Measurements from ENCODE around the gene AATK.

Gene AATK

DNA sequence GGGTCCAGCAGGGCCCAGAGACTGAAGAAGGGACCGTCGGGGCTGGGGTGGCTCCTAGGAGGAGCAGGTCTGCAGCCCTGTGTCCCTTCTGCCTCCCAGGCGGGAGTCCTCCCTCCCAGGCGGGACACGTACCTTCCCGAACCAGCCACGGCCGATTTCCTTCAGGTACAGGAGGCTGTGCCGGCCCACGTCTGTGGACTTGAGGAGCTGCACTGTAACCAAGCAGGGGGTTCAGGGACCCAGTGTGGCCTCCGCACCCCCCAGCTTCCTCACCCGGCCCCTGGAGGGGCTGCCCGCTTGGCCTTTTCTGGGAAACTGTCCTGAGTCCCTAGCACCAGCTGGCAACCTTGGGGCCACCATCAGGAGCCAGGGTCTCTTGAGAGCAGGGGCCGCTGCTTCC lies 37.7 kb downstream of the AATK start:
- no peak for DNase-seq (ENCODE audit: low spot score)

DNA sequence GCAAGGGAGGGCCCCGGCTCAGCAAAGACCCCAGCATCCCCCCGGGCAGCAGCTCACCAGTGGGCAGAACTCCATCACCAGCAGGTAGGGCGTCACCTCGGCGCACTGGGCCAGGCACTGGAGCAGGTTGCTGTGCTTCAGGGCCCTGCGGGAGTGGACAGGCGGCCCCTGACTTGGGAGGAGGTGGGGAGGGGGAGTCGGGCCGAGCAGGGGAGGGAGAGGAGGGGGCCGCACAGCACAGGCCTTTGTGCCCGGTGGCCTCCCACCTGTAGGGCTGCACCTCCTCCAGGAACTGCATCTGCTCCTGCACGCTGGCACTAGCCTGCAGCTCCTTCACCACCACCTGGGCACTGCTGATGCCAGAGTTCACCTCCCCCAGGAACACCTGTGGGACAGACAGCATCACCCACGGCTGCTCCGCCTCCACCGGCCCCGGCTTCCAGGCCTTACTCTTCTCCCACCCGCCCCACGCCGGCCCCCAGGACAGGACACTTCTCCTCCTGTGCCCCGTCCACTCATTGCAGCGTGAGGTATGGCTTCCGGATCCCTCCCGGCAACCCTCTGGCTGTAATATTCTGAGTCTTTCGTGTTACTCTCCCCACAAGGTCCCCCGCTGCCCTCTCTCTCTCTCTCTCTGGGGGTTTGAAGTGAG lies 38.4 kb downstream of the AATK start:
- no peak for DNase-seq (ENCODE audit: low spot score)

DNA sequence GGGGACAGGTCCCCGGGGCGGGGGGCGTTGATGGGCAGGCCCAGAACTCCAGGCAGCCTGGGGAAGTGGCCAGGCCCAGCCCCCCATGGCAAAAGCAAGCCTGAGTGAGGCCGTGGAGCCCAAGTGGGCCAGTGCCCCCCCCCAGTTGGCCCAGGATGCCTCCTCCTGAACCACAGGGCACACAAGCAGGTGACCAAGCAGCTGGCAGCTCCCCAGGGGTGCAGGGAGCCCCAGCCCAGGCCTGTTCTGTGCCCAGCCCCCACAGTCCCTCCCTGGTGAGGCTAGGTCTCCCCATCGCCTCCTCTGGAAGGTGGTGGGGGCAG lies 38.9 kb downstream of the AATK start:
- no peak for DNase-seq (ENCODE audit: low spot score)

DNA sequence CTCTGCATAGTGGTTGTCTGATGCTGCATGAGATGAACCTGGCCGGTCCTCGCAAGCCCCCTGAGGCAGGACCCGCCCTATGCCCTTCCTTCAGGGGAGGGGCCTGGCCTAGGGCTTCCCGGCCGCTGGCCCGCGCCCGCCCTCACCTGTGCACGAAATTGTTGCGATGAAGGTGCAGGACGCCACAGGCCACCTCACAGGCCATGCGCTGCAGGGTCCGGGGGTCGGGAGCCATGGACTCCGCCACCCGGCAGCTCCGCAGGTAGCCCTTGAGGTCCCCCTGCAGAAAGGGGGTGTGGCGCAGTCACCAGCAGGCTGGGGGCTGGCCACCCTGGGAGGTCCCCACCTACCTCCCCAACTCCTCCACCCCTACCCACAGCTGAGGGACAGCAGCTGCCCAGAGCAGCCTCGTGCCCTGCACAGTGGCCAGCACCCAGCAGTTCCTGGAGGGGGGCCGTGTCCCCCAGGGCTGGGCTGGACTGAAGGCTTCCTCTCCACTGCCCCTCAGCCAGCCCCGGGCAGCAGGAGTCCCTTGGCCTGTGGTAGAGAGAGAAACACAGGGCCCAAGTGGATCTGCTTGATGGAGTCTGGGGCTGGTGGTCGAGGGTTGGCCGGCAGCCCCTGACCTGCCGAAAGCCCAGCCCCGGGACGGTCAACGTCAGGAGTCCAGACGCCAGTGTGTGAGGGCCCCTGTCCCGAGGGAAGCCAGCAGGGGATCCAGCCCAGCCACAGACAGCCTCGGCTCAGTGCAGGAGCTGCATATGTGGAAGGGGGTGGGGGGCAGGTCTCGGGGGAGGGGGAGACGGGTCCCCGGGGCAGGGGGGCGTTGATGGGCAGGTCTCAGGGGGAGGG lies 39.5 kb downstream of the AATK start:
- no peak for DNase-seq (ENCODE audit: low spot score)

DNA sequence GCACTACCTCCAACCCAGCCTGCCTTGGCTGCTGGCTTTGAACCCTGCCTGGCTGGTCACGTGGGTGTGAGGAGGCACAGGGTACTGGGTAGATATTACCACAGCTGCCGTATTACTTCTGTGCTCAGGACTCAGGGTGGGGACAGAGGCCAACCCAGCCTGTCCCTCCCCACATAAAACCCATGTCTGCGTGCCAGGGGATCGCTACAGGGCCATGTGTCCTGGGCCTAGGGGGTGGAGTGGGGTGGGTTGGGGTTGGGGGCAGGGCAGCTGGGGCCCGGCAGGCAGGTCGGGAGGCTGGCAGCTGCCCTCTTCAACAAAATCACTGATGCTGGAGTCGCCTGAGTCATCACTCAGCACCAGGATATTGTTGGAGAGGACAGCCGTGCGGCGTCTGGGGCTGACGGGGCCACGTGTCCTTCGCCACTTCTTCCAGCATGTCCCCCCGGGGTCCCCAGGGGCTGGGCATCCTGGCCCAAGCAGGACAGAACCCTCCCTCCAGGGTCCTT lies 40.4 kb downstream of the AATK start:
- no peak for DNase-seq (ENCODE audit: low spot score)

DNA sequence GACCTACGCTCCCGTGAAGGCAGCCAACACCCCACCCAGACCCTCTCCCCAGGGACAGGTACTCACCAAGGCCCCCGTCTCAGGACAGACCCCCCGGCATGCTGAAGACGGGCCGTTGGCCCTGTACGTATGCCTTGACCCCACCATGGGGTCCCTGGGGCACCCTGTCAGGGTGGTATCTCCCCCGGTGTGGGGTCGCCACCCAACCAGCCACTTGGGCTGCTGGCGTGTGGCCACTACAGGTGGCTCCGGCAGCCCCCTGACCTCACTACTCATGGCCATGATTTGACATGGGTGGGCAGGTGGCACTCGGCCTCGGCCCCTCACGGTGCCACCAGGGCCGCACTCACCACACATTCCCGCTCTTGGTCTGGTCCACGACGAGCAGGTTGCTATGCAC lies 41.6 kb downstream of the AATK start:
- DNase-seq (ENCODE audit: low spot score), result no peak

DNA sequence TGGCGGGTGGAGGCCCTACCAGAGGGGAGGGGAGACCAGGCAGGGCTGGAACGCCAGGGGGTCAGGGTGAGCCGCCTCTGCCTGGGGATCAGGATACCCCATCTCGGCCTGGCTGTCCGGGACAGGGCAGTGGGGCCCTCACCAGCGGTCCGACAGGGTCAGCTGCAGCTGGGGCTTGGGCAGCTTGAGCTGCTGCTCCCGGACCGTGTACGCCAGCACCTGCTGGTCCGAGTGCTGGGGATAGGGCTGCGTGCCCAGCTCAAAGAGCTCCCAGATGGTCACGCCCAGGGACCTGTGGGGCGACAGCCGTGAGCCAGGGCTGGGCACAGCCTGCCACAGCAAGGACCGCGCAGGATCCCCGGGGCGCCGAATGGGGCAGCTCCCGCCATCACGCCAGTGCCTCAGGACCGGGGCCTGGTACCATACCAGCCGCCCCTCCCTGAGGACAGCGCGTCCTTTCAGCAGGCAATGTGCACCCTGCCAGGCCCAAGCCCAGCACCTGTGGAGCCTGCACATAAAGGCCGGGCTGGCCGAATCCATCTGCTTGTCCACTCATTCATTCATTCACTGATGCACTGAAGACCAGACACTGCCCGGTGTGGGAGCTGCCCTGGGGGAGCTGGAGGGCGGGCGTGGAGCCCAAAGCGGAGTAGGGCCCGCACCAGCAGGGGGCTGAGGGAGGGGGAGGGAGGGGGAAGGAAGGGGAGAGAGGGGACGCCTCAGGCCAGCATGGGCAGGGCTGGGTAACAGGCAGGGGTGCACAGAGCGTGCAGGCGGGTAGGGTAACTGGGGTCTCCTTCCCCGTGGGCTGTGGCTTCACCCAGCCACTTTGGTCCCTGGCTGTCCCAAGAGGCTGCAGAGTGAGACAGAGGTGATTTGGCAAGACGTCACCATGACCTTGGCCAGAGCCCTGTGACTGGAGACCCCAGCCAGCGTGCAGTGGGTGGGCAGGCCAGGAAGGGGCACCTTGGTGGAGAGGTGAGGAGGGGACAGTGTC lies 42.7 kb downstream of the AATK start:
- no peak for DNase-seq (ENCODE audit: low spot score)

DNA sequence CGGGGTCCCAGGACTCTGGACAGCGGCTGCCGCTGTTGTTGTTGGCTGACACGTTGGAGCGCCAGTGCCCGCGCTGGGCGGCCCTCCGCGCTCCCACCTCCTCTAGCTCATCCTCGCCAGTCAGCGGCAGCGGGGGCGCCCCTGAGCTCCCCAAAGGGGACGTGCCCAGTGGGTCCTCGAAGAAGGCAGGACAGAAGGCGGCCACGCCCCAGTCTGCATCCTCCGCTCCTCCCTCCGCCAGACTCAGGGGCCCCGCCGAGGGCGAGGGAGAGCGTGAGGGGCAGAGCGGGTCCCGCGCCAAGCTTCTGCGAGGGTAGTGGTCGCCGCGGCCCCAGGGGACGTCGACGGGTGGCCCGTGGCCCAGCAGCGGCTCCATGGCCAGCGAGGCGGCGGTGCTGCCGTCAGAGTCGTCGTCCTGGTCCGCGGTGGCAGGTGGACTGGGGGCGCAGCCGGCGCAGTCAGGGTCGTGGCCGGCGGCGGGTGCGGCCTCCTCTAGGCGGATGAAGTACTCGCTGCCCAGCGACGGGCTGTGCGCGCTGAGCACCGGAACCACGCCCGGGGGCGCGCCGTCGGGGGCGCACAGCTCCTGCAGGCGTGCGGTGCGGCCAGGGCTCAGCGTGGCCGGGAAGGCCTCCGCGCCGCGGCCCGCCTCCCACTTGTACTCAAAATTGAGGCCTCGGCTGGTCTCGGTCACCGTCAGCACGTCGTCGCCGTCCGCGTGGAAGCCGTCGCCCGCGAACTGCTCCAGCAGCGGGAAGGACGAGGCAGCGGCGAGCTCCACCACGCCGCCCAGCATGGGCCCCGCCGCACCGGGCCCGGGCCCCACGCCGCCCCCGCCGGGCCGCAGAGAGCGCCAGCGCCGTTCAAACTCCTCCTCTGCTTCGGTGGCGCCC lies 43.9 kb downstream of the AATK start:
- DNase-seq (ENCODE audit: low spot score), result no peak

DNA sequence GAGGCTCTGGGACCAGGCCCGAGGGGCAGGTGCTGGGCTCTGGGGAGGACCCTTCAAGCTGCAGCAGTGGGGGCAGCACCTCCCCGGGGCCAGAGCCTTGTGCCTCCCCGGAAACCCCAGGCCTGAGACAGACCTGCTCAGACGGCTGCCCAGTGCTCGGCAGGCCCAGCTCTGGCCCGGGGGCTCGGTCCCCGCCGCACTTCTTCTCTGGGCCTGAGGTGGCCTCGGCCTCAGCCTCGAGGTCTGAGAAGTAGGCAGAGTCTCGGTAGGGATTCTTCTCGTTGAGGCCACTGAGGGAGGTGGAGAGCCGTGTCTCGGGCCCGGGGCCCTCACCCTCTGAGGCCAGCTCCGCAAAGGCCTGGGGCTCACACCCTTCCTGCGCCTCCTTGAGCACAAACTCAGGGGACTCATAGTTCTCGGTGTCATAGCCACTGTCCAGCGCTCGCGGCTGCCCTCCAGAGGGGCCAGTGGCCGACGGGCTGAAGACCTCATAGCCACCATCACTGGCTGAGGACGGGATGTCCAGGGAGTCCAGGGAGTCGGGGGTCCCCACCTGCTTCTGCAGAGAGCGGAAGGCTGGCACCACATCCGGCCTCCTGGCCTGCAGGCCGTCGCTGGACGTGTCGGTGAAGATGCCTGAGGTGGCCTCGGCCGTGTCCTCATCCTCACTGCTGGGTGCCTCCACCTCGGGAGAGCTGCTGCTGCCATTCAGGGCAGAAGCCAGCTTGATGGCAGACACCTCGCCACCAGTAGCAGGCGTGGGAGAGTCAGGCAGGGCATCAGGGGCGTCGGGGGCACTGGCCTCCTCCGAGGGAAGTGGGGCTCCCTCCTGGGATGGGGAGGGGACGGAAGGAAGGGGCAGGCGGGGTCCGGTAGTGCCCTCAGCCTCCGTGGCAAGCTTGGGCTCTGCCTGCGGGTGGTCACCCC lies 45.1 kb downstream of the AATK start:
- DNase-seq (ENCODE audit: low spot score), result no peak

DNA sequence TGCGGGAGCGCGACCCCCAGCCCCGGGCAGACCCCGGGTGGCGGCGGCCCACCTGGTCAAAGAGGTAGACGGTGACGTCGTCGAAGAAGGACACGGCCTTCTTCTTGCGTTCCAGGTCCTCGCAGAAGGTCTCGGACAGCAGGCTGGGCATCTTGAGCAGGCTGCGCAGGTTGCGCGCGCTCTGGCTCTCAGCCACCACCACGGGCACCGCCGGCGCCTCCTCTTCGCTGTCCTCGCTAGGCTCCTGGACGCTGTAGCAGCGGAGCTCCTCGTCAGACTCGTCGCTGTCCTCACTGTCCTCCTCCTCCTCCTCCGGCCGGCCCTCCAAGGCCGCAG lies 45.9 kb downstream of the AATK start:
- DNase-seq (ENCODE audit: low spot score), result no peak

DNA sequence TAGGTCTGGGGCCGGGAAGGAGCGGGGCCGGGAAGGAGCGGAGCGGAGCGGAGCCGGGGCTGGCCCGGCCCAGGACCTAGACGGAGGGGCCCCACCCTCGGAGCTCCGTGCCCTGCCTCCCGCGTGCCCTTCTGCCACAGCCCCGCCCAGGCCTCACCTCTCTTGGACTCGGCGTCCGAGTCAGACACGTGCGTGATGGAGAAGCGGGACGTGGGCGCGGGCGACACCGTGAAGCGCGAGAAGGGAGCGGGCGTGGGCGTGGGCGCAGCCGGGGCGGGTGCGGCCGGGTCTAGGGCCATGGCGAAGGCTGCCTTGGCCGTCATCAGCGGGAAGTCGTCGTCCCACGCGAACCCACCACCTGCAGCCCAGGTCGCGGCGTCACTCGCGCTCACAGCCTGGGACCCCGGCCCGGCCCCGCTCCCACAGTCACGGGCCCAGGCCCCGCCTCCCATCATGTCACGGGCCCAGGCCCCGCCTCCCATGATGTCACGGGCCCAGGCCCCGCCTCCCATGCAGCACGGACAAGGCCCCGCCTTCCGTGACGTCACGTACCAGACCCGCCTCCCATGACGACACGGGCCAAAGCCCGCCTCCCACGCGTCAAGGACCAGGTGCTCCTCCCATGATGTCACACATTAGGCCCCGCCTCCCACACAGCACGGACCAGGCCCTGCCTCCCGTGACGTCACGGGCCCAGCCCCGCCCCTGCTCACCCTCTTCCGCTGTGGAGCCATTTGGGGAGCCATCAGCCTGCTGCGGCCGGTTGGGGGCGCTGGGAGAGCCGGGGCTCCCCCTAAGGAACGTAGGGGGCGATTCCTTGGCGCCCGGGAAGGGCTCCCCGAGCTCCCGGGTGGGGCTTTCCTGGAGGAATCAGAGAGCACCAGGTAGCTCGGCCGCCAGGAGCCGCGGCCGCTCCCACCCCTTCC lies 46.5 kb downstream of the AATK start:
- peak; percentile 95 for DNase-seq (ENCODE audit: low spot score)

DNA sequence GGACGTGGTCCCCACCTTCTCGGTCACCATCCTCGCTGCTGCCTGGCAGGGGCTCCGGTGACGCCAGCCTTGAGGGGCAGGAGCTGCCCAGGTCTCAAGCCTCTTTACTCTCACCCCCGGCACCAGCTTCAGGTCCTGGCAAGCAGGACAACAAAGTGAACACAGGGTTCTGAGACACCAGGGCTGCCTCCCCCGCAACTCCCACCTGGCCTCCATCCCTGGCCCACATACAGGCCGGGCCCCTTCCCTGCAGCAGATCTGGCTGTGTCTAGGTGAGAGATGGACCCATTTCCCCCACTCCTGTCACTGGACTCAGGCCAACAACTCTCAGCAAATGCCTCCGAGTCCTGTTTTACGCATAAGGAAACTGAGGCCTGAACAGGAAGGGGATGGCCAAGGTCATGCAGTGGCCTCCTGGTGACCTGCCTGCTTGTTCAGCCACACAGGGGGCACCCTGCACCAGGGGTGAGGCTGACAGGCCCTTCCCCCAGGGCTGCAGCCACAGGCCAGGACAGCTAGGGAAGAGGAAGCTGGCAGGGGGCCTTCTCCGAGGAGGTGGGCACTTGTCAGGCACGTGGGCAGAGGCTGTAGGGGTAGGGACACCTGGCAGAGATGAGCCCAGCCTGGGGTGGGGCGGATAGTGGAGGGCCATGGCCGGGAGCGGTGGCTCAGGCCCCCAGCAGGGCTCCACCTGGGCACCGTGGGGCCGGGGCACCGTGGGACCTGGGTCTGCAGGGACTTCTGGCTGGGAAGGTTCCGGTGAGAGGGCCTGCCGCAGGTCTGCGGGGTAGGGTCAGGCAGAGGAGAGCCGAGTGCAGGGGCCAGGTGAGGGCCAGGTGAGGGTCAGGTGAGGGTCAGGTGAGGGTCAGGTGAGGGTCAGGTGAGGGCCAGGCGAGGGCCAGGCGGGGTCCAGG lies 47.5 kb downstream of the AATK start:
- no peak for DNase-seq (ENCODE audit: low spot score)

DNA sequence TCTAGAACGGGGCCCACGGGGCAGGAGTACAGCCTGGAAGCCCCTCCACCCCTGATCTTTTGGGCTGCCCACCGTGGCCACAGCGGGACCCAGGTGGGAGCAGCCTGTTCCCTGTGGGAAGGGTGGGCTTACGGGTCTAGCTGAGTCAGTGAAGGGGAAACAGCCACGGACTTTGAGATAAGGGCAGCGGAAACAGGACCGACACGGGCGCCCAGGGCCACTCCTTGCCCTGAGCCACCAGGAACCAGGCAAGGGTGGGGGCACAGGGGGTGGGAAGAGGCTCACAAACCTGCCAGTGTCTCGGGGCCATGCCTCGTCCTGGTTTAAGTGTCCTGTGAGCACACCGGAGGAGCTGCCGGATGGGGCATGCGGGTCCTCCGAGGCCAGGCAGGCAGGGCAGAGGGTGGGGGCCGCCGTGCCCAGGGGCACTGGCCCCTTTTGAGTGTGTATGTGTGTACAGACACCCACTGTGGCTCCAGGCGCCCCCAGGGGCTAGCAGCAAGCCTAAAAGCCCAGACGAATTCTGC lies 48.3 kb downstream of the AATK start:
- no peak for DNase-seq (ENCODE audit: low spot score)

DNA sequence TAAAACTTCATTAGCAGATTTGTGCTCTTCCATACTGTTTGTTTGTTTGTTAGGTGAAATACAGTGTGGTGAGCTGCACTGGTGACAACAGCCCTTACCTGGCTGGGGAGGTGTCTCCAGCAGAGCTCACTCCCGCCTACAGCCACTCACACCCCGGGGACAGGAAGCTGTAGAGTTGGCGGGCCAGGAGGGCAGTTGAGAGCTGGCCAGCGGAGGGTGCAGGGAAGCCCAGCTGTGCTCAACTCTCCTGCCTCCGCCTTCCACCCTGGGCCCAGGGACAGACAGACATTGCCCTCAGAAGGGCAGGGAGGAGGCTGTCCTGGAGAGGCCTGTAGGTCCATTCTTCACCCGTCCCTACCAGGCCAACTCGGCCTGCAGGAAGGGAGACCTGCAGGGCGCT lies 49.3 kb downstream of the AATK start:
- no peak for DNase-seq (ENCODE audit: low spot score)

DNA sequence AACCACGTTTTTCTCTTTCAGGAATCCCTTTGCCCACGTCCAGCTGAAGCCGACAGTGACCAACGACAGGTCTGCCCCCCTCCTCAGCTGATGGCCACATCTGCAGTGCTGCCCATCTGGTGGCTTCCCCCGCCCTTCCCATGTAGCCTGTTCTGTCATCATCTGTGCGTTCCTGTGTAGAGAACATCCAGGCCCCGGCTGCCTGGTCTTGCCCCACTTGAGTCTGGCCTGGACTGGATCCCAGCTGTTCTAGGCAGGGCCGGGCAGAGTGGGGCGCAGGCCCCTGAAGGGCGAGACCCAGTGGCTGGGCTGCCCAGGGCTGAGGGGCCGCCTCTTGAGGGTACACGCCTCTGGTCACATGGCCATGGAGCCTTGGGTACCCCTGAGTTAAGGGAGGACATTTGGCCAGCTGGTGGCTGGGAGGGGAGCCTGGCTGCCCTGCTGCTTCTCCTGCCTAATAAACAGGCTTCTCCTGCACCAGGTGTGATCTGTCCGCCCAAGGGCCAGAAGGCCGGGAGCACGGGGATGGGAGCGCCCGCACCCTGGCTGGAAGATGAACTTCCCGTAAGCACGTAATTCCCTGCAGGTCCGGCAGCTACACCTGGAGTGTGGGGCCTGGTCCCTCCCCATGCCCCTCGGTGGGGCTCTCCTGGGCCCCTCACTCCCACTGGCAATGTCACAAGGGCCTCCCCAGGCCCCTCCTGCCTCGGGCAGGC lies 50.1 kb downstream of the AATK start:
- no peak for DNase-seq (ENCODE audit: low spot score)

DNA sequence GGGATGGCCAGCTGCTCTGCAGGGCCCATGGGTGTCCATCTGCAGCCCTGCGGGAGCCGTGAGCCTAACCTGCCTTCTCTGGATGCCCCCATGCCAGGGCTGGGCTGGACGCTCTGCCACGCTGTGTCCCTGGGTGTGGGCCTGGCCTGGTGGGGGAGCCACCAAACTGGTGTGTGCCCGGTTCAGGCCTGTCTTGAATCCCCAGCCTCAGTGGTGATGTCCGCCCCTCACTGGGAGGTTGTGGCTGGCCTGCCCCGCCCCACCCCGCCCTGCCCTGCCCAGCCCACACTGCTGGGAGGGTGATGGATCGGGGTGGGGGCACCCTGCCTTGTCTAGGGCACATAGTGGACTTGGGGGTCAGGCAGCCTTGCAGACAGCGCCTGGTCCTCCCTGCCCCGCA lies 50.8 kb downstream of the AATK start:
- no peak for DNase-seq (ENCODE audit: low spot score)

DNA sequence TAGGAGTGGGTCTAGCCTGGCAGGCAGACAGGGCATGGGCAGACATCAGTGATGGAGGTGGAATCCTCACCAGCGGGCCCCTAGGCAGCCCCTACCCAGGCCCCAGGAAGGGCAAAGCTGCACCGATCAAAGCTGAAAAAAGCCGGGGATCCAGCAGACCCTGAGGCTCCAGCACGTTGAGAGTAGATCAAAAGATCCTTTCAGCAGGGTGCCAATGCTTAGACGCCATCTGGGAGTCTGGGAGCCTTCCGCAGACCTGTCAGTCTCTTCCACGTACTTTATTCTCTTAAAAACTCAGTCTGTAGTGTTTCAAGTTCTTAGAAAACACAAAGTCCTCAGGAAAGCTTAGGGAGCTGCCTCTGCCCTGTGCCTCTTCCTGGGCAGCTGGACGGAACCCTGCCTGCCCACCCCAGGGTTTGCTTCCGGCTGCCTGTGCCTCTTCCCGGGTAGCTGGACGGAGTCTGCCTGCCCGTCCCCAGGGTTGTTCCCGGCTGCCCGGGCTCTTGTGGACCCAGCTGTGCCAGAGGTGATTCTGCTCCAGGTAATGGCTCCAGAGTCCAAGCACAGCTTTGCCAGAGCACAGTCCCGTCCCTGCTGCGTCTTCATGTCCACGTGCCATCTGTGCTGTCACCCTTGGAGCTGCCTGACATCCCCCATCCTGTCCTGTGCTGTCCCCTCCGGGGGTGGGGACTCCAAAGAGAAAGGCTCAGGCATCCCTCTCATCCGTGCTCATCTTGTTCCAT lies 51.5 kb downstream of the AATK start:
- DNase-seq (ENCODE audit: low spot score), result no peak

Measured in hepatic stellate cell (primary cell).